RWPE2 (cell line): ENCODE data around the gene FOSB.

Experiments used
- ATAC-seq: fragments of 200-7000 bp; cut with Tn5 transposase; 3 replicates; pipeline ENCODE4 v1.9.1; 2021; ENCODE audit warnings: low read depth
- DNase-seq: peaks from one replicate; pipeline ENCODE4 v3.0.0-alpha.2; 2020; ENCODE audit warnings: low spot score
- H3K27ac ChIP-seq: fragments of 450-650 bp; 2 replicates; pipeline ENCODE4 v1.5.1; 2017; ENCODE audit warnings: mild to moderate bottlenecking; ENCODE audit not compliant: poor library complexity, severe bottlenecking
- H3K27me3 ChIP-seq: fragments of 250-450 bp; sonication (Bioruptor Pico); 2 replicates; pipeline ENCODE4 v1.5.1; 2021; ENCODE audit warnings: mild to moderate bottlenecking, moderate library complexity; ENCODE audit not compliant: insufficient read depth, poor library complexity, severe bottlenecking
- H3K36me3 ChIP-seq: fragments of 250-450 bp; sonication (Bioruptor Pico); 2 replicates; pipeline ENCODE4 v1.5.1; 2020; ENCODE audit warnings: low read depth, mild to moderate bottlenecking, moderate library complexity
- H3K4me1 ChIP-seq: fragments of 250-450 bp; sonication (Bioruptor Pico); 2 replicates; pipeline ENCODE4 v1.5.1; 2021; ENCODE audit warnings: mild to moderate bottlenecking, moderate library complexity; ENCODE audit not compliant: insufficient read depth, poor library complexity, severe bottlenecking
- H3K4me3 ChIP-seq: fragments of 250-450 bp; sonication (Bioruptor Pico); 2 replicates; pipeline ENCODE4 v1.5.1; 2021; ENCODE audit warnings: mild to moderate bottlenecking, moderate library complexity; ENCODE audit not compliant: severe bottlenecking
- H3K9me3 ChIP-seq: fragments of 250-450 bp; sonication (Bioruptor Pico); 2 replicates; pipeline ENCODE4 v1.5.1; 2021; ENCODE audit warnings: mild to moderate bottlenecking, moderate library complexity; ENCODE audit not compliant: severe bottlenecking
- TF ChIP-seq, protein P1 (sequence below): fragments of 450-650 bp; IDR thresholded peaks from one replicate; pipeline ENCODE4 v1.5.1; 2017; ENCODE audit warnings: mild to moderate bottlenecking, moderate library complexity; ENCODE audit not compliant: poor library complexity, severe bottlenecking

Gene FOSB

GRCh38 chr19:45488708-45489107 is 20.9 kb downstream of the FOSB start:
- DNase-seq (no peak), ATAC-seq (no peak)
- Histone ChIP-seq H3K4me3 (no peak overlapping the region), H3K36me3 (no peaks in the 10 kb centered on the region), H3K9me3 (no peaks in the 10 kb centered on the region), H3K27me3 (no peaks in the 10 kb centered on the region), H3K4me1 (peaks cover 5% of the 10 kb centered on the region), H3K27ac (no peak overlapping the region)
- TF ChIP-seq, protein P1, sequence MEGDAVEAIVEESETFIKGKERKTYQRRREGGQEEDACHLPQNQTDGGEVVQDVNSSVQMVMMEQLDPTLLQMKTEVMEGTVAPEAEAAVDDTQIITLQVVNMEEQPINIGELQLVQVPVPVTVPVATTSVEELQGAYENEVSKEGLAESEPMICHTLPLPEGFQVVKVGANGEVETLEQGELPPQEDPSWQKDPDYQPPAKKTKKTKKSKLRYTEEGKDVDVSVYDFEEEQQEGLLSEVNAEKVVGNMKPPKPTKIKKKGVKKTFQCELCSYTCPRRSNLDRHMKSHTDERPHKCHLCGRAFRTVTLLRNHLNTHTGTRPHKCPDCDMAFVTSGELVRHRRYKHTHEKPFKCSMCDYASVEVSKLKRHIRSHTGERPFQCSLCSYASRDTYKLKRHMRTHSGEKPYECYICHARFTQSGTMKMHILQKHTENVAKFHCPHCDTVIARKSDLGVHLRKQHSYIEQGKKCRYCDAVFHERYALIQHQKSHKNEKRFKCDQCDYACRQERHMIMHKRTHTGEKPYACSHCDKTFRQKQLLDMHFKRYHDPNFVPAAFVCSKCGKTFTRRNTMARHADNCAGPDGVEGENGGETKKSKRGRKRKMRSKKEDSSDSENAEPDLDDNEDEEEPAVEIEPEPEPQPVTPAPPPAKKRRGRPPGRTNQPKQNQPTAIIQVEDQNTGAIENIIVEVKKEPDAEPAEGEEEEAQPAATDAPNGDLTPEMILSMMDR, result no peak

DNA sequence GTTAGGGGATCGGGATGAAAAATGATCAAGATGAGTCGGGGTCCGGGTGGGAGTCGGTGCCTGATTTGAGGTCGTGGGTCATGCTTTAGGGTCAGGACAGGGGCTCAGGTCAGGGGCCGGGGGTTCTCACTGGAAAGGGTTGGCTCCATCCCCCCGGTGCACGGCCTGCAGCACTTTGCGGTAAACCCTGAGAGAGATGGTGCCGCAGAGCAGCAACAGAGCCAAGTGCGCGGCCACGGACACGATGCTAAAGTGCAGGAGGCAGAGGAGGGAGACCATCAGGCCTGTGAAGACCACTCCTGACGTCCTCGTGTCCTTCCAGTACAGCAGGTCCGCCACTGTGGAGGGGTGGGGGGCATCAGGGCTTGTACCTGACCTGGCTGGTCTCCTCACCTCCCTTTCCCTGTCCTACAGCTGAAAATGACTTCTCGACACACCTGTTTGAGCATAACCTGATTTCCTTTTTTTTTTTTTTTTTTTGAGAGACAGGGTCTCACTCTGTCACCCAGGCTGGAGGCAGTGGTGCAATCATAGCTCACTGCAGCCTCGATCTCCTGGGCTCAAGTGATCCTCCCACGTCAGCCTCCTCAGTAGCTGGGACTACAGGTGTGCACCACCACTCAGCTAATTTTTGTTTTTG is 21.5 kb downstream of the FOSB start:
- H3K36me3 ChIP-seq, result no peaks in the 10 kb centered on the region
- H3K4me3 ChIP-seq, result no peak overlapping the region
- H3K27me3 ChIP-seq, result no peaks in the 10 kb centered on the region
- ATAC-seq (no peak), DNase-seq (no peak)
- H3K4me1 ChIP-seq, result peaks cover 5% of the 10 kb centered on the region
- H3K27ac ChIP-seq, result no peak overlapping the region
- TF ChIP-seq, protein P1, result no peak
- H3K9me3 ChIP-seq, result no peaks in the 10 kb centered on the region

DNA sequence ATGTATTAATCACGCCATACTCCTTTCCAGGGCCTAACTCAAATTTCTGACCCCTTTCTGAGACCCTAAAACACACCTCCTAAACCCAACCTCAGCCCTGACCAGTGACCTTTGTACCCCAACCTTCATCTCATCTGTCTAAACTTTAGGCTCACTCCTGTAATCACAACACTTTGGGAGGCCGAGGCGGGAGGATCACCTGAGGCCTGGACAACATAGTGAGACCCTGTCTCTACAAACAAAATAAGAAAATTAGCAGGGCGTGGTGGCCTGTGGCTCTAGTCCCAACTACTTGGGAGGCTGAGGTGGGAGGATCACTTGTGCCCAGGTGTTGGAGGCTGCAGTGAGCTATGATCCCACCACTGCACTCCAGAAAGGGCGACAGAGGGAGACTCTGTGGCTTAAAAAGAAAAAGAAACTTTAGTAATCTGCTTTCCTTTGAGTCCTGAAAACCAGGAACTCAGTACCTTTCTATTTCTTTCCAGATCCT is 24.4 kb downstream of the FOSB start:
- TF ChIP-seq, protein P1, result no peak
- no peak overlapping the region for H3K27ac ChIP-seq
- ATAC-seq (no peak), DNase-seq (no peak)
- H3K4me1 ChIP-seq, result peaks cover 7% of the 10 kb centered on the region
- no peaks in the 10 kb centered on the region for H3K36me3 ChIP-seq
- no peaks in the 10 kb centered on the region for H3K9me3 ChIP-seq
- no peaks in the 10 kb centered on the region for H3K27me3 ChIP-seq
- H3K4me3 ChIP-seq, result no peak overlapping the region

DNA sequence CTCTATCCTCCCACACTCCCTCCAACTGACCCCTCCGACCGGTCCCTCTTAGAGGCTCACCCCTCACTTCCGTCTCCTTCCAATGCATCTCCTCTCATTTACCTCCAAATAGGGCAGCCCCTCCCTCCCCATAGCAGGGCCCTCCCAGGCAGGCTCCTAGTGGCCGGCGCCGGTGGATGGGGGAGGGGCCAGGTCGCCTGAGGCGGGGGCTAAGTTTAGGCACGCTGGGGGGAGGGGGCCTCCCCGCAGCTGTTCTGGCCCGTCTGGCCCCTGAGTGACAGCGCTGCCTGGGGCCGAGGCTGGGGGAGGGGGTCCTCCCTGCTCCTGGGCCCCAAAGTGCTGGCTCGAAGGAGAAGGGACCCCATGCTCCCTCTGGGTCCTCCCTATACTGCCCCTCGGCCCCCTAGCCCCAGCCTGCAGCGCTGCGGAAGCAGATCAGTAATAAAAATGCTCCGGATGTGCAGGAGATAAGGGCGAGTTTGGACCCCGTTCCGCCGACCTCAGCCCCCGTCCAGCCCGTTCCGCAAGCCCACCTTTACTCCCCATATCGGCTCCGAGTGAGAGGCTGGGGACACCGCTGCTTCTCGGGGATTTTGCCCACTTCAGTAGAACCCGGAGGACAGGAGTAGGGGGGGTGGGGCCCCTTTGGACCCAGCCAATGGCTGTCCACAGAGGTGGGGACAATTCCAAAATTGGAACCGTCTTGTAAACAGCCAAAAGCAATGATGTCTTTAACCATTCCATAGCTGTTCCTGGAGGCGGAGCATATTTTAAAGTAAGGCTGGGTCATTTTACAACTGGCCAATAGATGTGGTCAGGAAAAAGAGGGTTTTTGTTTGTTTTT is 25.1 kb downstream of the FOSB start:
- DNase-seq (no peak), ATAC-seq (no peak)
- TF ChIP-seq, protein P1, result no peak
- no peaks in the 10 kb centered on the region for H3K9me3 ChIP-seq
- peaks cover 9% of the 10 kb centered on the region for H3K4me1 ChIP-seq
- H3K27me3 ChIP-seq, result no peaks in the 10 kb centered on the region
- H3K27ac ChIP-seq, result no peak overlapping the region
- H3K4me3 ChIP-seq, result peak overlapping the region; percentile 27
- no peaks in the 10 kb centered on the region for H3K36me3 ChIP-seq
